Measurements from ENCODE around the gene LARP6.

LARP6 gene

DNA sequence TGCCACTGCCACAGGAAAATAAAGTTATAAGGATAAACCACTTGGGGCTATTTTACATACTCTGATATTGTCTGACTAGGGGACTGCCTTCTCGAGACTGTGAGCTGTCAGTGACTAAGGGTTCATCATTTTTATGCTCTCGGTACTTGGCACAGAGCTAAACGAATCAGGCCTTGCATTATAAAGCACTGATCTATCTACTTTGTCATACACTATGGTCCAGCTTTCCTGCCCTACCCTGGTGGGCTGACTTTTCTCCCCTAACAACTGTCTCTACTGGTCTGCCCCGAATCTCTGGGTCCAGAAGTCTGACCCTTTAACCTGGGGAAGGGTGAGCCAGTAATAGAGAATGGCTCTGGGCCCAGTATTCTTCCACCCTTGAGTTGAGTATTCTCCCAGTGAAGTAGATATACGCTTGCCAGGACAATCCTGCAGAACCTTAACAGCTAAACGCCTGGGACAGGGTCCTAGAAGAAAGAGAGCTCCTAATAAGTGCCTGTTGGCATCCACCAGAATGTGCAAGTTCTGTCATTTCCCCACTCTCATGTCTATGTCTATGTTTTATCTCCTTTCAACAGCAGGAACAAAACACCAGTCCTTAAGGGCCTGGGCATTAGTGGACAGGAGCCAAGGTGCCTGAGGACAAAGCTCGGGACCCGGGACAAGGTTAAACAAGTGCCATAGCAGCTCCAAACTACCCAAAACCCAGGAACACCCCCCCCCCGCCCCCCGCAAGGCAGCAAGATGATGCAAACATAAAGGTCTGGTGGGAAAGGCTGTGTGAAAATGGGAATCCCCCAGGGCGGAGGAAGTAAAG, 1.2 kb downstream of the LARP6 start:
- Histone ChIP-seq H3K4me3 (ENCODE audit: low read depth in 1 of 2, low read length in 1 of 2) (no peak overlapping the region), H3K4me1 (ENCODE audit: control insufficient read depth in 1 of 2, insufficient read depth in 1 of 2, low read depth in 1 of 2, low read length in 1 of 2) (peaks cover 0 to 5% of the 10 kb centered on the region in 2 experiments), H3K9me3 (no peaks in the 10 kb centered on the region), H3K36me3 (no peaks in the 10 kb centered on the region), H3K27me3 (peaks cover 98% of the 10 kb centered on the region), H3K27ac (no peak overlapping the region)
- TF ChIP-seq, protein P1, sequence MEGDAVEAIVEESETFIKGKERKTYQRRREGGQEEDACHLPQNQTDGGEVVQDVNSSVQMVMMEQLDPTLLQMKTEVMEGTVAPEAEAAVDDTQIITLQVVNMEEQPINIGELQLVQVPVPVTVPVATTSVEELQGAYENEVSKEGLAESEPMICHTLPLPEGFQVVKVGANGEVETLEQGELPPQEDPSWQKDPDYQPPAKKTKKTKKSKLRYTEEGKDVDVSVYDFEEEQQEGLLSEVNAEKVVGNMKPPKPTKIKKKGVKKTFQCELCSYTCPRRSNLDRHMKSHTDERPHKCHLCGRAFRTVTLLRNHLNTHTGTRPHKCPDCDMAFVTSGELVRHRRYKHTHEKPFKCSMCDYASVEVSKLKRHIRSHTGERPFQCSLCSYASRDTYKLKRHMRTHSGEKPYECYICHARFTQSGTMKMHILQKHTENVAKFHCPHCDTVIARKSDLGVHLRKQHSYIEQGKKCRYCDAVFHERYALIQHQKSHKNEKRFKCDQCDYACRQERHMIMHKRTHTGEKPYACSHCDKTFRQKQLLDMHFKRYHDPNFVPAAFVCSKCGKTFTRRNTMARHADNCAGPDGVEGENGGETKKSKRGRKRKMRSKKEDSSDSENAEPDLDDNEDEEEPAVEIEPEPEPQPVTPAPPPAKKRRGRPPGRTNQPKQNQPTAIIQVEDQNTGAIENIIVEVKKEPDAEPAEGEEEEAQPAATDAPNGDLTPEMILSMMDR (IDR thresholded peaks at IDR 0.05): no peak

DNA sequence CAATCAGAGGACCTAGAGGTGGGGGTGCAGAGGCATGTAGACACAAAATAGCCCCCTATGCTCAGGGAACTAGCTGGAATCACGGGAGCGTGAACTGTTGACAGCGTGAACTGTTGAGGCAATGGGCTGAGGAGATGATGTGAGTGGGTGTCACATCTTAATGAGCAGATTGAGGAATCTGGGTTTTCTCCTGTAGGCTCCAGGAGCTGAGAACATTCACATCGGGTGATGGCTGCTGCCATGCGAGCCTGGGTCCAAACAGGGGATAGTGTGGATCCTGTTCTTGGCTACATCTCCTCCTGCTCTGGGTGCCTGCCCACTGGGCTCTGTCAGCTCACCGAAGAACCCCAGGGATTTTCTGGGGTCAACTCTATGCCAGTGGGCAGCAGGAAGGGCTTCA, 2.1 kb downstream of the LARP6 start:
- Histone ChIP-seq H3K27me3 (peaks cover 97% of the 10 kb centered on the region), H3K27ac (no peak overlapping the region), H3K9me3 (no peaks in the 10 kb centered on the region), H3K4me1 (ENCODE audit: control insufficient read depth in 1 of 2, insufficient read depth in 1 of 2, low read depth in 1 of 2, low read length in 1 of 2) (peaks cover 0 to 5% of the 10 kb centered on the region in 2 experiments), H3K36me3 (no peaks in the 10 kb centered on the region), H3K4me3 (ENCODE audit: low read depth in 1 of 2, low read length in 1 of 2) (no peak overlapping the region)
- TF ChIP-seq, protein P1 (IDR thresholded peaks at IDR 0.05): no peak

DNA sequence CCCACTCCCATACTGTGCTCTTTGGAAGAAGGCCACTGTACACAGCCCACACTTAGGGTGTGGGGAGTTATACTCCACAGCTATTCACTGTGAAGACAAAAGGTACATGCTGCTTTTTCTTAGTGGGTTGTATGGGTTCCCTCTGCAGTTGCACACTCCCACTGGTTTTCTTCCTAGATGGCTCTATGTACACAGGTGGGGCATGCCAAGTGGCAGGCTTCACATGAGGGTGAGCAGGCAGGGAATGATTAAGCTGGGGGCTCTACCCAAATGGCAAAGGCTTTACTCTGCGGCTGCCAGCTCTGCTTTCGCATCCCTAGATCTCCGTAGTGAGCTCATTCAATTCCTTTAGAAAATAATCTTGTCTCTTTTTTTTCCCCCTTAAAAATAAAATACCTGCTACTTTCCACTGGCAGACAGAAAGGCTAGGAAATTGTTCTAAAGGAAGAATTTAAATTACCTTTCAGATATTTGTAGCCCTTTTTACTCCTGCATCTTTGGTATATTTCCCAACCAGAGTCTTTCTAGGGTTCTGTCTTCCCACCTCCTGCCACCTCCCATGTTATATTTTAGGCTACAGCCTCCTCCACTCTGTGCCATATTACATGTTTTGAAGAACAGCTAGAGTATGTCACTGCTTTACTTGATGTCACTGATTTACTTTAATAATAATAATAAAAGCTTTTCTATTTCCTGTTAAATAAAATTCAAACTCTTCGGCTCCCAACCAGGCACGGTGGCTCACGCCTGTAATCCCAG, 8.2 kb downstream of the LARP6 start:
- H3K4me3 ChIP-seq (ENCODE audit: low read depth in 1 of 2, low read length in 1 of 2): no peak overlapping the region
- TF ChIP-seq, protein P1 (IDR thresholded peaks at IDR 0.05): no peak
- peaks cover 78% of the 10 kb centered on the region for H3K27me3 ChIP-seq
- no peaks in the 10 kb centered on the region for H3K4me1 ChIP-seq (ENCODE audit: control insufficient read depth in 1 of 2, insufficient read depth in 1 of 2, low read depth in 1 of 2, low read length in 1 of 2)
- H3K9me3 ChIP-seq: no peaks in the 10 kb centered on the region
- H3K36me3 ChIP-seq: no peaks in the 10 kb centered on the region
- no peak overlapping the region for H3K27ac ChIP-seq

DNA sequence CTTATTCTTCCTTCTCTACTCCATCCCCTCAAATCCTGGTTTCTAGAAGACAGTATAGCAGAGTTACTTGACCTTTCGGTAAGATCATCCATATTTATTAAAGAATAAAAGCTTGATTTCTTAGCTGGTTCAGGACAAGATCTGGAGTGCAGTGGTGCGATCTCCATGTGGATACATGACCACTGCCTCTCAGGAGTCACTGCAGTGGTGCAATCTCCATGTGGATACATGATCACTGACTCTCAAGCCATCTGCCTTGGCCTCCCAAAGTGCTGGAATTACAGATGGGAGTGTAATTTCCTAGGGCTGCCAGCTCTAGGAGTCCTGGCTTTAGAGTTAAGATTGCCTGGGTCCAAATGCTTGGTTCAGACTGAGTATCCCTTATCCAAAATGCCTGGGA, 16.5 kb downstream of the LARP6 start:
- no peaks in the 10 kb centered on the region for H3K36me3 ChIP-seq
- H3K27ac ChIP-seq: no peak overlapping the region

DNA sequence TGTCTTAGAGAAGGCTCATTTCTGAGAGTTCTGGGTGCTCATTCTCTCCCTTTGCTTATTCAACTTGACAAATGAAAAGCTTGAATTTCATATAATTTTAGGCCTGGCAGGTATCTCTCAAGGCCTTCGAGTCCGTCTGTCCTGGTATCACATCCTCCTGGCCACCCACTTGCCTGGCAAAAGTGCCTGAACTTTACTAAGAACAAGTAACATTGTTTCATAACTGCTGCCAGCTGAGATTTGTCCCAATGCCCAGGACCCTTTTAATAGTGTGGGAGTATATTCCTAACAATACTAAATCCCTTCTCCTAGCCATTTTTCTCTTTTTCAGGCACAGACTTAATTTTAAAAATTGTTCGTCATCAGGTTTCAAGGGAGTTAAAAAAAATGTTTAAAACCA, 18.1 kb downstream of the LARP6 start:
- no peaks in the 10 kb centered on the region for H3K4me1 ChIP-seq (ENCODE audit: control insufficient read depth in 1 of 2, insufficient read depth in 1 of 2, low read depth in 1 of 2, low read length in 1 of 2)

More for the DNA sequence above, 16.5 kb downstream of the LARP6 start:
- TF ChIP-seq, protein P1 (IDR thresholded peaks at IDR 0.05): no peak
- H3K4me3 ChIP-seq (ENCODE audit: low read depth in 1 of 2, low read length in 1 of 2): no peak overlapping the region
- H3K9me3 ChIP-seq: no peaks in the 10 kb centered on the region
- peaks cover 6% of the 10 kb centered on the region for H3K27me3 ChIP-seq
- no peaks in the 10 kb centered on the region for H3K4me1 ChIP-seq (ENCODE audit: control insufficient read depth in 1 of 2, insufficient read depth in 1 of 2, low read depth in 1 of 2, low read length in 1 of 2)

More for the DNA sequence above, 18.1 kb downstream of the LARP6 start:
- Histone ChIP-seq H3K36me3 (no peaks in the 10 kb centered on the region), H3K4me3 (ENCODE audit: low read depth in 1 of 2, low read length in 1 of 2) (no peak overlapping the region), H3K27ac (no peak overlapping the region), H3K9me3 (no peaks in the 10 kb centered on the region), H3K27me3 (no peaks in the 10 kb centered on the region)
- TF ChIP-seq, protein P1 (IDR thresholded peaks at IDR 0.05): no peak

Measured in neutrophil (primary cell).